HL-60 (cell line): ENCODE measurements around the gene TDRD3.
A peak's percentile ranks its signal among the peaks of the same experiment; 100 is the strongest.

Experiments used
- POLR2AphosphoS5 ChIP-seq: IDR thresholded peaks from 2 replicates; pipeline ENCODE4 v1.6.1; 2012; ENCODE audit warnings: low read depth
- TF ChIP-seq, protein P1 (sequence below): IDR thresholded peaks from one replicate; pipeline ENCODE4 v1.5.1; 2011; ENCODE audit warnings: low read length, control low read depth, inconsistent platforms; ENCODE audit not compliant: insufficient read depth

DNA sequence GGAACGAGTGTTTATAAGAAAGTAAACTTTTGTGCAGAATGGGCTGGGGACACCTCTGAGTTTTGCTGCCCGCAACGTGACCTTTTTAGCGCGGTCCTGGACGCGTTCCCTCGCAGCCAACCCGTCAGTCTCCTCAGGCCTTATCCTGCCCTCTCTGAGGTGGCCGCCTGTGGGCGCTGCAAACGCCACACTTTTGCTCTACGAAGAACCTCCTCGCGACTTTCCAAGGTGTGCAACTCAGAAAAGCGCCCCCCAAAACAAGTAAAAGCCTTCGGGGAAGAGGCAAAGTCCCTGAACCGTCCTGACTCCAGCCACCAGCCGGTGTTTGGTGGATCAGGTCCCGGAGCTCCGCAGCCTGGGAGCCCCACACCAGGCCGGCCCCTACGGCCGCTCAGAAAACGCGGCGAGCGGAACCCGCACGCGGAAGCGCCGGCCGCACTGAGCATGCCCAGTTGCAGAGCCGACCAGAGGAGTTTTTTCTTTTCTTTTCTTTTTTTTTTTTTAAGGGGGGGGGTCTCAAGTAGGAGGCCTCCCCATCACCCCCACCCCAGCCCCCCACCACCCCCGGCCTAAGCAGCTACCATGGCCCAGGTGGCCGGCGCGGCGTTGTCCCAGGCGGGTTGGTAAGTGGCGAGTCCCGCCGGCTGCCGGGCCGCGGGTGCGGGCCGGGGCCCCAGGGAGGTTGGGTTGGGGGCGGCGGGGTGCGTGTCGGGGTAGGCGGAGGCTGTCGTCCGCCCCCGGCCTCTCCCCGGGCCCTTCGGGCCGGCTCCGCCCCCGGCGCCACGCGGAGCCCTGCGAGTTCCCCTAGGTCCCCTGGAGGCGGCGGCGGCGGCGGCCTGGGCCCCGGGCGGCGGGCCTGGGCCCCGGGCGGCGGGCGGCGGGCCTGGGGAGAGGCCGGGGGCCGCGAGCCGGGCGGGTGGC lies at the start of gene TDRD3:
- TF ChIP-seq POLR2AphosphoS5: peak; percentile 63; the same call in 1 of the 2 replicates
- TF ChIP-seq, protein P1, sequence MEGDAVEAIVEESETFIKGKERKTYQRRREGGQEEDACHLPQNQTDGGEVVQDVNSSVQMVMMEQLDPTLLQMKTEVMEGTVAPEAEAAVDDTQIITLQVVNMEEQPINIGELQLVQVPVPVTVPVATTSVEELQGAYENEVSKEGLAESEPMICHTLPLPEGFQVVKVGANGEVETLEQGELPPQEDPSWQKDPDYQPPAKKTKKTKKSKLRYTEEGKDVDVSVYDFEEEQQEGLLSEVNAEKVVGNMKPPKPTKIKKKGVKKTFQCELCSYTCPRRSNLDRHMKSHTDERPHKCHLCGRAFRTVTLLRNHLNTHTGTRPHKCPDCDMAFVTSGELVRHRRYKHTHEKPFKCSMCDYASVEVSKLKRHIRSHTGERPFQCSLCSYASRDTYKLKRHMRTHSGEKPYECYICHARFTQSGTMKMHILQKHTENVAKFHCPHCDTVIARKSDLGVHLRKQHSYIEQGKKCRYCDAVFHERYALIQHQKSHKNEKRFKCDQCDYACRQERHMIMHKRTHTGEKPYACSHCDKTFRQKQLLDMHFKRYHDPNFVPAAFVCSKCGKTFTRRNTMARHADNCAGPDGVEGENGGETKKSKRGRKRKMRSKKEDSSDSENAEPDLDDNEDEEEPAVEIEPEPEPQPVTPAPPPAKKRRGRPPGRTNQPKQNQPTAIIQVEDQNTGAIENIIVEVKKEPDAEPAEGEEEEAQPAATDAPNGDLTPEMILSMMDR: peak; percentile 81
